ENCODE data around the gene CPEB1.

Gene CPEB1

GRCh38 chr15:82640672-82641071 lies 6.5 kb downstream of the CPEB1 start:
- ATAC-seq, result no peak
- H3K4me1 Mint-ChIP-seq, result no peaks in the 10 kb centered on the region
- H3K36me3 Mint-ChIP-seq, result no peaks in the 10 kb centered on the region
- no peak overlapping the region for H3K27ac Mint-ChIP-seq
- H3K9me3 Mint-ChIP-seq, result no peaks in the 10 kb centered on the region
- no peak for DNase-seq (ENCODE audit: low spot score in 2 of 2)
- H3K4me3 Mint-ChIP-seq, result no peak overlapping the region

- no peaks in the 10 kb centered on the region for H3K36me3 Mint-ChIP-seq
- ATAC-seq, result no peak
- H3K9me3 Mint-ChIP-seq, result no peaks in the 10 kb centered on the region
Observed at GRCh38 chr15:82635798-82636197, 11.4 kb downstream of the CPEB1 start.

GRCh38 chr15:82630033-82630432 lies 17.1 kb downstream of the CPEB1 start:
- Mint-ChIP-seq H3K27ac (no peak overlapping the region), H3K4me3 (no peak overlapping the region), H3K36me3 (no peaks in the 10 kb centered on the region), H3K4me1 (no peaks in the 10 kb centered on the region), H3K9me3 (no peaks in the 10 kb centered on the region)
- DNase-seq (ENCODE audit: low spot score in 2 of 2), result no peak
- ATAC-seq, result no peak

More at GRCh38 chr15:82635798-82636197, 11.4 kb downstream of the CPEB1 start:
- Mint-ChIP-seq H3K4me3 (no peak overlapping the region), H3K4me1 (no peaks in the 10 kb centered on the region), H3K27ac (no peak overlapping the region)
- no peak for DNase-seq (ENCODE audit: low spot score in 2 of 2)

GRCh38 chr15:82625136-82625535 lies 22.0 kb downstream of the CPEB1 start:
- no peaks in the 10 kb centered on the region for H3K36me3 Mint-ChIP-seq
- H3K4me1 Mint-ChIP-seq, result no peaks in the 10 kb centered on the region
- H3K4me3 Mint-ChIP-seq, result no peak overlapping the region
- no peaks in the 10 kb centered on the region for H3K9me3 Mint-ChIP-seq
- DNase-seq (ENCODE audit: low spot score in 2 of 2) (no peak), ATAC-seq (no peak)
- H3K27ac Mint-ChIP-seq, result no peak overlapping the region

GRCh38 chr15:82624438-82624837 lies 22.7 kb downstream of the CPEB1 start:
- Mint-ChIP-seq H3K27ac (no peak overlapping the region), H3K36me3 (no peaks in the 10 kb centered on the region), H3K4me1 (no peaks in the 10 kb centered on the region), H3K4me3 (no peak overlapping the region), H3K9me3 (no peaks in the 10 kb centered on the region)
- no peak for ATAC-seq
- no peak for DNase-seq (ENCODE audit: low spot score in 2 of 2)

- DNase-seq (ENCODE audit: low spot score in 2 of 2) (no peak), ATAC-seq (no peak)
- Mint-ChIP-seq H3K9me3 (no peaks in the 10 kb centered on the region), H3K36me3 (no peaks in the 10 kb centered on the region), H3K27ac (no peak overlapping the region), H3K4me1 (no peaks in the 10 kb centered on the region), H3K4me3 (no peak overlapping the region)
Observed at GRCh38 chr15:82624008-82624407, 23.2 kb downstream of the CPEB1 start.

- no peak for ATAC-seq
- H3K27ac Mint-ChIP-seq, result no peak overlapping the region
- no peak for DNase-seq (ENCODE audit: low spot score in 2 of 2)
Observed at GRCh38 chr15:82621970-82622369, 25.2 kb downstream of the CPEB1 start.

GRCh38 chr15:82613747-82614146 lies 33.4 kb downstream of the CPEB1 start:
- no peaks in the 10 kb centered on the region for H3K9me3 Mint-ChIP-seq
- H3K4me3 Mint-ChIP-seq, result no peak overlapping the region
- H3K4me1 Mint-ChIP-seq, result no peaks in the 10 kb centered on the region
- DNase-seq (ENCODE audit: low spot score in 2 of 2) (no peak), ATAC-seq (no peak)
- no peak overlapping the region for H3K27ac Mint-ChIP-seq
- H3K36me3 Mint-ChIP-seq, result no peaks in the 10 kb centered on the region

More at GRCh38 chr15:82621970-82622369, 25.2 kb downstream of the CPEB1 start:
- no peaks in the 10 kb centered on the region for H3K9me3 Mint-ChIP-seq
- H3K36me3 Mint-ChIP-seq, result no peaks in the 10 kb centered on the region
- no peaks in the 10 kb centered on the region for H3K4me1 Mint-ChIP-seq
- no peak overlapping the region for H3K4me3 Mint-ChIP-seq

- Mint-ChIP-seq H3K4me3 (no peak overlapping the region), H3K36me3 (no peaks in the 10 kb centered on the region), H3K4me1 (no peaks in the 10 kb centered on the region), H3K9me3 (no peaks in the 10 kb centered on the region), H3K27ac (no peak overlapping the region)
- DNase-seq (ENCODE audit: low spot score in 2 of 2) (no peak), ATAC-seq (no peak)
Observed at GRCh38 chr15:82611348-82611747, 35.8 kb downstream of the CPEB1 start.

GRCh38 chr15:82602195-82602594 lies 45.0 kb downstream of the CPEB1 start:
- DNase-seq (ENCODE audit: low spot score in 2 of 2) (no peak), ATAC-seq (no peak)
- Mint-ChIP-seq H3K4me1 (no peaks in the 10 kb centered on the region), H3K36me3 (no peaks in the 10 kb centered on the region), H3K27ac (no peak overlapping the region), H3K9me3 (no peaks in the 10 kb centered on the region), H3K4me3 (no peak overlapping the region)

GRCh38 chr15:82599862-82600261 lies 47.3 kb downstream of the CPEB1 start:
- H3K4me3 Mint-ChIP-seq, result no peak overlapping the region
- H3K9me3 Mint-ChIP-seq, result no peaks in the 10 kb centered on the region
- H3K4me1 Mint-ChIP-seq, result no peaks in the 10 kb centered on the region
- no peak overlapping the region for H3K27ac Mint-ChIP-seq
- DNase-seq (ENCODE audit: low spot score in 2 of 2) (no peak), ATAC-seq (no peak)
- no peaks in the 10 kb centered on the region for H3K36me3 Mint-ChIP-seq

GRCh38 chr15:82597815-82598214 lies 49.3 kb downstream of the CPEB1 start:
- ATAC-seq (no peak), DNase-seq (ENCODE audit: low spot score in 2 of 2) (no peak)
- Mint-ChIP-seq H3K36me3 (no peaks in the 10 kb centered on the region), H3K4me1 (no peaks in the 10 kb centered on the region), H3K4me3 (no peak overlapping the region), H3K9me3 (no peaks in the 10 kb centered on the region), H3K27ac (no peak overlapping the region)

- DNase-seq (ENCODE audit: low spot score in 2 of 2) (no peak), ATAC-seq (no peak)
- H3K4me1 Mint-ChIP-seq, result no peaks in the 10 kb centered on the region
- no peaks in the 10 kb centered on the region for H3K36me3 Mint-ChIP-seq
- H3K4me3 Mint-ChIP-seq, result no peak overlapping the region
- no peaks in the 10 kb centered on the region for H3K9me3 Mint-ChIP-seq
- no peak overlapping the region for H3K27ac Mint-ChIP-seq
Observed at GRCh38 chr15:82595766-82596165, 51.4 kb downstream of the CPEB1 start.

- Mint-ChIP-seq H3K36me3 (no peaks in the 10 kb centered on the region), H3K4me1 (no peaks in the 10 kb centered on the region), H3K9me3 (no peaks in the 10 kb centered on the region), H3K4me3 (no peak overlapping the region), H3K27ac (no peak overlapping the region)
- ATAC-seq, result no peak
- no peak for DNase-seq (ENCODE audit: low spot score in 2 of 2)
Observed at GRCh38 chr15:82595203-82595602, 52.0 kb downstream of the CPEB1 start.

- Mint-ChIP-seq H3K27ac (no peak overlapping the region), H3K4me1 (no peaks in the 10 kb centered on the region), H3K9me3 (no peaks in the 10 kb centered on the region), H3K4me3 (no peak overlapping the region), H3K36me3 (no peaks in the 10 kb centered on the region)
- no peak for ATAC-seq
- no peak for DNase-seq (ENCODE audit: low spot score in 2 of 2)
Observed at GRCh38 chr15:82587805-82588204, 59.4 kb downstream of the CPEB1 start.

- no peak overlapping the region for H3K27ac Mint-ChIP-seq
- no peaks in the 10 kb centered on the region for H3K36me3 Mint-ChIP-seq
- no peaks in the 10 kb centered on the region for H3K9me3 Mint-ChIP-seq
- no peak for DNase-seq (ENCODE audit: low spot score in 2 of 2)
- H3K4me1 Mint-ChIP-seq, result no peaks in the 10 kb centered on the region
- ATAC-seq, result no peak
- H3K4me3 Mint-ChIP-seq, result no peak overlapping the region
Observed at GRCh38 chr15:82585072-82585471, 62.1 kb downstream of the CPEB1 start.

- H3K36me3 Mint-ChIP-seq, result no peaks in the 10 kb centered on the region
Observed at GRCh38 chr15:82580713-82581112, 66.5 kb downstream of the CPEB1 start.

More at GRCh38 chr15:82580713-82581112, 66.5 kb downstream of the CPEB1 start:
- Mint-ChIP-seq H3K9me3 (no peaks in the 10 kb centered on the region), H3K27ac (no peak overlapping the region), H3K4me1 (no peaks in the 10 kb centered on the region), H3K4me3 (no peak overlapping the region)
- no peak for DNase-seq (ENCODE audit: low spot score in 2 of 2)
- ATAC-seq, result no peak
